GM18861 (cell line): ENCODE results near the gene PTPRU.

ENCODE experiments used
- ATAC-seq: cut with Tn5 transposase; IDR thresholded peaks from one replicate; pipeline ENCODE4 v1.9.1; 2021; ENCODE audit not compliant: unreplicated experiment

PTPRU gene

DNA sequence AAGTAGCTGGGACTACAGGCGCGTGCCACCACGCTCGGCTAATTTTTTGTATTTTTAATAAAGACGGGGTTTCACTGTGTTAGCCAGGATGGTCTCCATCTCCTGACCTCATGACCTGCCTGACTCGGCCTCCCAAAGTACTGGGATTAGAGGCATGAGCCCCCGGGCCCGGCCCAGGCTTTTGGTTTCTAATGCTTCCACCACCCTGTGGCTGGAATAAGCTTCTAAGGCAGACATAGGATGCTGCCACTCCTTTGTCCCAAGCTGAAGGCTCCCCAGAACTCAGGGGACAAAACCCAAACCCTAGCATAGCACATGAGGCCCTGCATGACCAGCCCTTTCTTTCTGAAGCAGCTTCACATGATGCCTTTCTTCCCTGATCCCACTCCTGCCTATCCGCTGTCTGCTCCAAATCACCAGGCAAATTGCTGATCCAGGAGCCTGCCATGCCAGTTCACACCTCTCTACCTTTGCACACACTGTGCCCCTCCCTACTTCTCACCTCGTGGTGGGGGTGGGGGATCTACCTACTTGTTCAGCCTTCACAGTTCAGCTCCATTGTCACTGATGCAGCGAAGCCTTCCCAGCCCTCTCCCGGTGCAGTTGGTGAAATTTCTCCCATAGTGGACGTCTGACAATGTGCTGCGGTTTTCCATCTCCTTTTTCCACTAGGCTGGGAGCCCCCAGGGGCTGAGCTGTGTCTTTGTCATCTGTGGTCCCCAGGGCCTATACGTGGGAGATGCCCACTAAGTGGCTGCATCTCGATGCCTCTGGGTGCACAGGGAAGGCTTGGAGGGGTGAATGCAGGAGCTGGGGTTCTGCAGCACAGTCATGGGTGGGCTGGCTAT, 6.9 kb downstream of the PTPRU start:
- ATAC-seq: no peak

DNA sequence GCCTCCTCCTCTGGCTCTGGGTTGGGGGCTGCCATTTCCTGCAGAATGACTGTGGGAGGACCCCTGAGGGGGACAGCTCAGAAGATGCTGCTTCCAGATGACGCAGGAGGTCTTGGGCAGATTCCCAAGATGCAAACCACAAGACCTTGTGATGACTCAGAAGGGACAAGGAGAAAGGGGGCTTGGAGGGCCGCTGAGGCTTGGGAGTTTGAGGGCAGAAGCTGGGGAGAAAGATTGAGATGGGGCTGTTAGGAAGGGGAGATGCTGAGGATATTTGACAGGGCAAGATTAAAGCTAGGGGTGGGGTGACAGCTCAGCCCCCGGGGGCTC, 7.5 kb downstream of the PTPRU start:
- ATAC-seq: no peak

DNA sequence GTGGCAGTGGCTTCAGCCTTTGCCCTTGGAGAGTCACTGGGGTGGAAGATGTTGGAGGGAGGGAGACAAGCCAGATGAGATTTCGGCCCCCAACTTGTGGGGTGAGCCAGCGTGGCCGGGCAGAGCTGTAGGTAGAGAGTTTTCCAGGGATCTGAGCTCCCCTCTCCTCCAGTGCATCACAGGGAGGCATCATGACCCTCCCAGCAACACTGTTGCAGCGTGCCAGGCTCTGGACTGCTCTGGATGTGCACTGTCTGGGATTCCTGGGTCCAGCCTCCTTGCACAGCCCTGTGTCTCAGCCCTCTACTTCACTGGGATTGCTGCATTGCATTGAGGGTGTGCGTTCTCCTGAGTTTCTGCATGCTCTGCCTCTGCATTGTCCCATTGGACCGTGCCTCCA, 8.9 kb downstream of the PTPRU start:
- no peak for ATAC-seq

DNA sequence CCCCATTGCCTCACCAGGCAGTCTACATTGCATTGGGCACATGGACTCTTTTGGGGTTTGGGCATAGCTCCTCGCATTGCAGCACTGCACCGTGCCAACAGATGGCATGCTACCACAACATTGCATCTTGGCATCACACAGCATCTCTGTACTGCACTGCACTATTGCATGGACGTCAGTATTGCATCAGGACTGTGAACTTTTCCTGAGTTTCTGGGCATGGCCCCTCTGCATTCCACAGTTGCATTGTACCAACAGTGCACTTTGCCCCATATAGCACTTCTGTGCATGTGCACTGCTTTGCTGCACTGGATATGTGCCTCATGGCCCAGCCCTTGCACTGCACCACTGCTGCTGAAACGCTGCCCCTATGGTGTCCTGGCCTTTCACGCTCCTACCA, 9.6 kb downstream of the PTPRU start:
- no peak for ATAC-seq

DNA sequence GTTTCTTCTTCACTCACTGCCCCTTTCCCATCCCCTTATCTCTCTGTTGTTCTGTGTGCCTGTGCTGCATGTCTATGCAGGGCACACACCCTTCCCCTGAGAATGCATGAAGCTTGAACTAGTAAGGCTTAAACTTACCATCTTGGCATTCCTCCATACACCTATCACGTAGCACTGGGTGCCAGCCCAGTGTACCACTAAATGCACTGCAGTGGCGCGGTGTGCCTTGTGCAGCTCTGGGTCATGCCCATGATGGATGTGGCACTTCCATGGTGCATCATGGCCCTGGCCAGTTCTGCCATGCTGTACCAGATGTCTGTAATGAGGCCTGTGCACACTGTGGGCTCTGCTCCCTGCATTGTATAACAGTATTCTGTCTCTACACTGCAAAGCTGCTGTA, 10.7 kb downstream of the PTPRU start:
- ATAC-seq: no peak

DNA sequence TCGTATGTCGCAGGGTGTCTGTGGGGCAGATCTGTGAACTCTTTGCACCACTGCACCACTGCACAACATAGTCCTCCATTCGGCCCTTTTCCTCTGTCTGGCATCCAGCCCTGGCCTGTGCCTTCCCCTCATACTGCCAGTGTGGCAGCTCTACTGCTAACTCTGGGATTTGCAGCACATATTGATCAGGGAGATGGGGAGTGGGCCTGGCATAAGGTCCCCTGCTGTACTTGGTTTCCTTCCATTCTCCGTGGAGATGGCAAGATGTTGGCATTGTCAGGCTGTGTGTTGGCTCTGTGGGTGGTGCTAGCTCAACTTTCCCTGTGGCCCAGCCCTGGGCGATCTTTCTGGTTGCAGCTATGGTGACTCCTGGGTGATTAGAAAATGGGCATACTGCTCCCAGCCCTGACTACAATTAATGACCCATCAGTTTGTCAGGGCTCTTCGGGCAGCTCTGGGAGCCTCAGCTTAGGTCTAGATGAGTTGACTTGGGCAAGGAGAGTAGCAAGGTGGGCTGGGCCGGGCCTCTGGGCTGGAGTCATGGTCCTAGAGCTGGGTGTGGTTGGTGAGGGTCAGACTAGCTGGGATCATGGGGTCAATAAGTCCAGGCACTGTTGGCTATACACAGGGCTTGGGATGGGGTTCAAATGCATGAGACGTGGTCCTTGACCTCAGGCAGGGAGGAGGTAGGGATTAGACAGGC, 11.4 kb downstream of the PTPRU start:
- no peak for ATAC-seq

DNA sequence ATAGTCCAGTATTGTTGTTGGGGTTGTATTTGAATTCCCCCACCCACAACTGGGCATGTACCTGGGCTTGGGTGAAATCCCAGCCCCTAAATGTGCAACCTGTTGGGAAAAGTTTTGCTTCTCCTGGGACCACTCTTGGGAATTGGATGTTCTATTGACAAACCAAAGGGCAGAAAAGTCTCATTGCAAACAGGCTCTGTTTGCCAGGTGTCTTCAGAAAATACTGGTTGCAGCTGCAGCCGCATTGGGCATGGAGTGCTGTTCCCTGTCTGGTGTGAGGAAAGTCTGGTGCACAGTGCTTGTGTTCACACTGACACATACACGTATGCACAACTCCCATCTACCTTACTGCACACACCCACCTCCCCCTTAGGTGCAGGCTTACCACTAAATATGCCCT, 12.1 kb downstream of the PTPRU start:
- no peak for ATAC-seq

DNA sequence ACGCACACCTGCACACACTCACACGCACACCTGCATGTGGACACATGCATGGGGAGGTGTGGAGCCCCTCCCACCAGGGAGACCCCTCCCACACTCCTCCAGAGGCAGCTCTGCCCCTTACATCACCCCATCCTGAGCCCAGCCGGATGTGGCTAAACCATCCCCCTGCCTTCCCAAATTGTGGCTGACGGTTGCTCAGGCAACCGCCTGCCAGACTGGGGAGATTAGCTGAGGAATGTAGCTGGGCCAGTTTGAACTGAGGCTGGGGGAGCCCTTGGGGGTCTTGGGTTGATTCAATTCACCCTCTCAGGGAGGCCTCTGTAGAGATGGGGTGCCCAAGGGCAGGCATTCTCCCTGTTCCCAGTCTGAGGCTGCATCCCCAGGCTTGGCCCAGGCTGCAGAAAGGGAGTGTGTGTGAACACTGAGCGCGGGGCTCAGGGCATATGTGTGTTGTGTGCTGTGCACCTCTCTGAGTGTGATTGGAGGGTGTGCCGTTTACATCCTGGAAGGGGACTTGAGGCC, 12.9 kb downstream of the PTPRU start:
- ATAC-seq: no peak

DNA sequence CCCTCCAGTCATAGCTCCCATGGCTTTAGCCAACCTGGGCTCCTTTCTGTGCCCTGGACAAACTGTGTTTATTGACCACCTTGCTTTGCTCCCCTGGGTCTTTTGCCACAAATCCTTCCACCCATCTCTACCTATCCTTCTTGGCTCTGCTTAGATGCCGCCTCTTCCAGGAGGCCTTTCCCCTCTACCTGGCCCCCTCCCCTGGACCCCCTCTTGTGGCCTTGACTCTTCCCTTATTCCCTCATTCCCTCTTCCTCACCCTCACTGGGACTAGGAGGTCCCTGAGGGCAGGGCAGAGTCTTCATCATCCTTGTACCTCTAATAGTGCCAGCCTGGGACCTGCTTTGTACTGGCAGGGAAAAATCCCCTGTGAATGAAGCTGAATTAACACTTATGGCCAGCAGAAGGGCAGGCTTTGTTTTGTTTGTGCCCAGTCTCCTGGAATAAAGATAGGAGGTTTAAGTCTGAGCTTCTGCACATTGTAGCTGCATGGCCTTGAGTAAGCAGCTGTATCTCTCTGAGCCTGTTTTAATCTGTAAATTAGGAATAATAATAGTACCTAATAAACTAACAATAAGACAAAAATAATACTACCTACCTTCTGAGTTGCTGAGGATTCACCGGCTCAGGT, 13.7 kb downstream of the PTPRU start:
- no peak for ATAC-seq

DNA sequence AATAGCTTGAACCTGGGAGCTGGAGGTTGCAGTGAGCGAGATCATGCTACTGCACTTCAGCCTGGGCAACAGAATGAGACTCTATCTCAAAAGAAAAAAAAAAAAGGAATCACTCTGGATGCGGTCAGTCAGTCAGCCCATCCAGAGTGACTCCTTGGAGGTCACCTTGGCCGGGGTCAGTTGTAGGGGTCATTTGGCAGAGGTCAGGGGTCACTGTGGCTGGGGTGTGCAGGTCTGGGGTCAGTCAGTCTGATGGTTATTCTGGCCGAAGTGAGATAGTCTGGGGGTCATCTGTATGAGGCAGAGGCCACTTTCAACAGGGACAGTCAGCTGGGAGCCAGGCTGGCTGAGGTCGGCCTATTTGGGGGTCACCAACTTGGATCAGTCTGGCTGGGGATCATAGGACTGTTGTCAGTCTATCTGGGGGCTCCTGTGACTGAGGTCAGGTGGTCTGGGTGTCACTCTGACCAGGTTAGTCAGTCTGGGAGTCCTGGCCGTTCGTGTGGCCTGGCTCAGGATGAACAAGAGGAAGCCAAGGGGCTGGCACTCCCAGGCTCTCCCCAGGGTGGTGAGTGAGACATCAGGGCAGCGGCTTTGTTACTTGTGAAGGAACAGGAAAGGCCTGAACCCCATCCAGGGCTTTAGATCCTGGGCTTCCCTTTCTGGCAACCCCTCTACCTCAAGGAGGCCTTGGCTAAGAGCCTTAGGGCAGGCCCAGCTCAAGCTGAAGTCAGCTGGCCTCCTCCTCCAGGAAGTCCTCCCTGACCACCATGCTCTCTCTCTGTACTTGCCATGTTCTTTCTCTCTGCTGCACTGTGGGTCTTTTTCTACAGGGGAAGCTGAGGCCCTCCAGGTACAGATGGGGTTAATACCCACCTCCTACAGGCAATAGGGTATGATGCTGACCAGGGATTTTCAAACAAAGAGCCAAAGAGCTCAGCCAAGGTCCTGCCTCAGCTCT, 15.1 kb downstream of the PTPRU start:
- no peak for ATAC-seq

DNA sequence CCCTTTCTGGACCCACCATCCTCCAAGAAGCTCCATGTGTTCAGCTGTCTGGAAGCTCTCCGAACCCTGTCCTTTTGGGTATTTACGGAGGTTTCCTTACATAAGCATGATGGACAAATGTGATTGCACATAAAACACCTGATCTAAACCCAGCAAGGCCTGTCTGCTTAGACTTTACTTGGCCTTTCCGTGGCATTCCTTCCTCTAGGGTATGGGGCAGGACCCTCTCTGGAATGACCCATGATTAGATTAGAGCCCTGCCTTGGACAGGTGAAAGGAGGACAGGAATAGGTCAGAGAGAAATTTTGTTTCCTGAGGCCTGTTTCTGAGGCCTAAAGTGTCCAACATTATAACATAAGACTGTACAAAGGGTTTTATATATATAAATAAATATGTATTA, 16.9 kb downstream of the PTPRU start:
- no peak for ATAC-seq

DNA sequence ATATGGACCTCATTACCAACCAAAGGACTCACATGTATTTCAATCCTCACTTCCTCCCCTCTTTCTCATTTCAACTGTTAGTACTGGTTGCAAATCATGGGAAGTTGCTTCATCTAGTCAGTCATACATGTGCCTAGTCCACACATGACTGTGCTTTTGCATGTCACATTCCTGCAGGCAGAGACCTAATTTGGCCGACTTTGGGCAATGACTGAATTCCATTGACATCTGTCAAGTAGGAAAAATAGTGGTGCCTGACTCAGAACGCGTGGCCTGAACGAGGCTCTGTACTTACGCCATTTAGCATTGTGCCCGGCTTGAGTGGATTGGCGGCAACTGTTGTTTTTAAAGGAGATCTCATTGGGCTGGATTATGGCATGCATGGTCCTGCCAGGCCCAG, 18.0 kb downstream of the PTPRU start:
- no peak for ATAC-seq

DNA sequence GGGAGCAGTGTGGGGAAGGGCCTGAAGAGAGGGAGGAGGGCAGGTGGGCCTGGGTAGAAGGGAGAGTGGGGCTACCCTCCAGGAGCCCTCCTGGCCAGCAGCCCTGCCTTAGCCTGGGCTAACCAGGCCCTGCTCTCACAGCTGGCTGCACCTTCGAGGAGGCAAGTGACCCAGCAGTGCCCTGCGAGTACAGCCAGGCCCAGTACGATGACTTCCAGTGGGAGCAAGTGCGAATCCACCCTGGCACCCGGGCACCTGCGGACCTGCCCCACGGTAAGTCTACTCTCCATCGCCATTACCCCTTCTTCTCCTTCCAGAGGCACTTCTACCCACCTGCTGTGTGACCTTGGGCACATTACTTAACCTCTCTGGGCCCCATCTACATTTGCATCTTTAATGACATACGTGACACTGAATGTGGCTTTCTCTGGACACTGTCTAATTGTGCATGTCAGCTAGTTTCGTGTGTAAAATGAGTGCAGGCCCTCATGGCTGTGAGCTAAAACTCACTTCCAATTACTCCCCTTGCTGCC, 18.9 kb downstream of the PTPRU start:
- no peak for ATAC-seq

DNA sequence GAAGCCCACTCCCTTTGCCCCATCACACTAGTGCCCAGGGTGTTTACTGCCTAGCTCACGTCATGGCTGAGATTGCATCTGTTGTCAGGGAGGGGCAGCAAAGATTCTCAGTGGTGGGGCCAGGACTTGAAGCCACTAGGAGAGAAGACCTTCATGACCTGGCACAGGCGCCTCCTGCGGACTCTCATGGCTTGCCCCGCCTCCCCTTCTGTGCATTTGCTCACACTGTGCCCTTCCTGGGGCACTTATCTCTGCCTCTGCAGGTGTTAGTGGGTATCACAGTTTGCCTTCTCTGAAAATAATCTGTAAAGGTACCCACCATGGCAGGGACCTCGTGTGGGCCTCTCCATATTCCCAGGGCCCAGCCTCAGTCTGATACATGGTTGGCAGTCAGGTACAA, 20.1 kb downstream of the PTPRU start:
- ATAC-seq: no peak

DNA sequence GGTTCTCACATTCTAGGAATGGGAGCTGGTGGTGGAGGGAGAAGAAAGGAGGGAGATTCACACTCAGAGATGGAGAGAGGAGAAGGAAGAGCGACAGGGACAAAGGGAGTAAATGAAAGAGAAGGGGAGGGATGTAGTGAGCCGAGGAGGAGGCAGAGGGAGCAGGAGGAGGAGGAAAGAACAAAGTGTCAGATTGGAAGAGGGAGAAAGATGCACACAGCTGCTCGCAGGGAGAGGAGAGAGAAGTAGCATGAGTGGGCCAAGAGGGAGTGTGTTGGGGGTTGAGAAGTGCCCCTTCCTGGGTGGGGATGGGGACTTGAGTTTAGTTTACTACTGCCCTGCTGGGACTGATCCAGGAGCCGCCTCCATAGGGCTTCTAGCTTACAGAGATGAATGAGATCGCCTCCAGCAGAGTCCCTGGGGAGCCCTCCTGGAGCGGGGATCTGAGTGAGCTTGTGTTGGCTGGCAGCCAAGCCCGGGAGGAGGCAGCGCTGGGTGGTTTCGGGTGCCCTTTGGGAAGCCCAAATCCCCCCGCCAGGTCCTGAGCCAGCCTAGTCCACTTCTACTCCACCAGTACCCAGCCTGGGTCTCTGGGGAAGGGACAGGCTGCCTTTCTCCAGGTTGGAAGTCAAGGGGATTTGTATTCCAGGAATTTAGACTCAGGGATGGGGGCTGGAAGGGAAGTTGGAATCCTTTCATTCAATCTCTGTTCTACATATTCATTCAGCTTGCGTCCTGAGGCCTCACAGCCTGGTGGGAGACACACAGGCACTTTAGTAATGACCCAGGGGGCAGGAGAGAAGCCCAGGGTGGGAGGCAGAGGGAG, 20.9 kb downstream of the PTPRU start:
- no peak for ATAC-seq

DNA sequence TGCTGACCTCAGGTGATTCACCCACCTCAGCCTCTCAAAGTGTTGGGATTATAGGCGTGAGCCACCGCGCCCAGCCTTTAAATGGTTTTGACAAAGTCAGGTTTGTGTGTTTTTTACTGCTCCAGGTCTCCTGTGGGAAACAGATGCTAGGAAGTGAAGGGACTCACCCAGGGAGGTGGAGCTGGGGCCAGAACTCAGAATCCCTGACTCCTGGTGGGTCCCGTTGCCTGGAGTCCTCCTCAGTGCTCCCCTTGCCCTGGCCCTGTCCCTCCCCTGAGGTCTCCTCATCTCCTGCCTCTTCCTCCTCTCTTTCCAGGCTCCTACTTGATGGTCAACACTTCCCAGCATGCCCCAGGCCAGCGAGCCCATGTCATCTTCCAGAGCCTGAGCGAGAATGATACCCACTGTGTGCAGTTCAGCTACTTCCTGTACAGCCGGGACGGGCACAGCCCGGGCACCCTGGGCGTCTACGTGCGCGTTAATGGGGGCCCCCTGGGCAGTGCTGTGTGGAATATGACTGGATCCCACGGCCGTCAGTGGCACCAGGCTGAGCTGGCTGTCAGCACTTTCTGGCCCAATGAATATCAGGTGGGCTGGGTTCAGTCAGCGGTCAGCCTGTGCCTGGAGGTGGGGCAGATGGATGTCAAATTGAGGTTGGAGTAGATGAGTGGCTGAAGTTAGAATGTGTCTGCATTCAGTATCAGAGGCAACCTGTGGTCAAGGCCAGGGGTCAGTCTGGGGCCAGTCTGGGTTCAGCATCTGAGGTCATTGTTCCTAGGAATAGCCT, 22.1 kb downstream of the PTPRU start:
- ATAC-seq: no peak

DNA sequence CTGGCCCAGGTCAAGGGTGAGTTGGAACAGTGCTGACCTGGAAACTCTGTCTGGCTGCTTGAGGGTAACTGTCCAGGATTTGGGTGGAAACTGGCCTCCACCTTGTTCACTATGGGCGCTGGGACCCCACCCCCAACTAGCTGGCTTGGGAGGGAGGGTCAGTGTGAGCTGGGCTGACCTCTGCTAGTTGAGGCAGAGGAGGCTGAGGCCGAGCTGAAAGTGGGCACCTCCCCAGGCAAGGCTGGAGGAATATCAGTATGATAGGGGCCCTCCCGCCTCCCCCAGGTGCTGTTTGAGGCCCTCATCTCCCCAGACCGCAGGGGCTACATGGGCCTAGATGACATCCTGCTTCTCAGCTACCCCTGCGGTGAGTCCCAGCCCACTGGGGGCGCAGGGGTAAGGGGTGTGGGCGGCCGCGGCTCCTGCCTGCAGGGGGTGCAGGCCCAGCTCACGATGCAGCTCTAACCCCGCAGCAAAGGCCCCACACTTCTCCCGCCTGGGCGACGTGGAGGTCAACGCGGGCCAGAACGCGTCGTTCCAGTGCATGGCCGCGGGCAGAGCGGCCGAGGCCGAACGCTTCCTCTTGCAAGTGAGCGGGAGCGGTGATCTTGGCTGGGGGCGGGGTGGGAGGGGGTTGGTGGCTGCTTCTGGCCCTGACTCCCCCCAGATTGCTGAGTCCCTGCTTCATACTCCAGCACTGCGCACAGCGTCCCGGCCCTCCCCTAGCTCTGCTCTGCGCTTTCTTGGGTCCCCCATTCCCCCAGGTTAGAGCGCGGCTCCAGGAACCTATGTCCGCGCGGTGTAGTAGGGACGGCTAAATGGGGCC, 22.9 kb downstream of the PTPRU start:
- ATAC-seq: no peak

DNA sequence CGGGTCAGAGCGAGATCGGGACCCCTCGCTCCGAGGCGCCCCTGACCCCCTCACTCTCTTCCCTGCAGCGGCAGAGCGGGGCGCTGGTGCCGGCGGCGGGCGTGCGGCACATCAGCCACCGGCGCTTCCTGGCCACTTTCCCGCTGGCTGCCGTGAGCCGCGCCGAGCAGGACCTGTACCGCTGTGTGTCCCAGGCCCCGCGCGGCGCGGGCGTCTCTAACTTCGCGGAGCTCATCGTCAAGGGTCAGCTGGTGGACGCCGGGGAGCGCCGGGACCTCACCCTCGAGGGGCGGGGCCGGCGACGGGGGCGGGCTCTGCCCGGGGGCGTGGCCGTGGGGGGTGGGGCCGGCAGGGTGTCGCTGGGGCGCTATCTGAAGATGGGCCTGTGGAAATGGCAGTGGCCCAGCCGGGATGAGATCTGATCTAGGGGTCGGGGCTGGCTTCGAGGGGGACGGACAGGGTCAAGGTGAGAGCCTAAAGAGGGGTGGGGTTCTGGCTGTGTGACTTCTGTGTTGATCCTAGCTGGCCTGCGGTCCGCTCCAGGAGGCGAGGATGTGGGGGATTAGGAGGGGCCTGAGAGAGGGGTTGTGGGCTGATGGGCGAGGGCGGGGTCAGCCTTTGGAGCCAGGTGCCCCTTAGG, 23.6 kb downstream of the PTPRU start:
- ATAC-seq: no peak
